Stimulated activated CD8-positive, alpha-beta memory T cell treated with anti-CD3 and anti-CD28 coated beads, Interleukin-7, amount 100 ng/mL, for 48 hours (primary cell): ENCODE measurements around the gene ANTXRL.
"Not testable (repeated sequence)": the region's sequence is repeated elsewhere in the genome, so short reads cannot be mapped to it uniquely, and the experiment has no call there.

Source experiments
- DNase-seq, 2 donors: peaks; one replicate each; pipeline ENCODE4 v3.0.0-alpha.2; 2020; ENCODE audit warnings: low read depth in 1 of 2; ENCODE audit errors: extremely low read depth in 1 of 2

The ANTXRL gene

DNA sequence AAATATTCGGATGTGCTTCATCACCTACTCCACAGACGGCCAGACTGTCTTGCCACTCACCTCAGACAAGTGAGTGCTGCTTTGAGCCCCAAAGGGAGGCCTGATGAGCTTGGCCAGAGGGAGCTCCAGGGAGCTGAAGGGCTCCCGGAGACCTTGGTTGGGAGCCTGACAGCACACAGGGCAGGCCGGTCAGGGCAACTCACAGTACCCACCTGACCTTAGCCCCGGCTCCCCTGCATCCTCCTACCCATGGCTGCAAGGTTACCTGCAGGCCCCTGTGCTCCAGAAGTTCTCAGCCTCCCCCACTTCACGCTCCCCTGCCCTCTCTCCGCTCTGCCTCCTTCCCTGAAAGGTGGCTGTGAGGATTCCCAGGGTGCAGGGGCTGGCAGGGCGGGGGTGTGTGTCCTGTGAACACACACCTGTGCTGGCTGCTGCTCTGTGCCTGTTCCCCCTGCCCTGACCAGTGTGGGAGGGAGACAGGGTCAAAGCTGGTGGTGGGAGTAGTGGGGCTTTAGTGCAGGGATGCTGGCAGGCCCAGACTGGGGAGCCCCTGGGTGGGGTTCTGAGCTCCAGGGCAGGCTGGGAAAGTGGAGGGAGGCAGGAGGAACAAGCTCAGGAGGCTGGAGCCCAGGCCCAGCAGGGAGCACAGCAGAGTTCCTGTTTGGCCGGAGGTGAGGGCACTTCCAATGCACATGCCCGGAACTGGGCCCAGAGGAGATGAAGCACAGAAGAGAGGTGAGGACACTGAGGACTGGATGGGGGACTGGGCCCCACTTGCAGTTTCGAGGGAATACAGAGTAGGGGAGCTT, 7.2 kb downstream of the ANTXRL start:
- DNase-seq: no peak

DNA sequence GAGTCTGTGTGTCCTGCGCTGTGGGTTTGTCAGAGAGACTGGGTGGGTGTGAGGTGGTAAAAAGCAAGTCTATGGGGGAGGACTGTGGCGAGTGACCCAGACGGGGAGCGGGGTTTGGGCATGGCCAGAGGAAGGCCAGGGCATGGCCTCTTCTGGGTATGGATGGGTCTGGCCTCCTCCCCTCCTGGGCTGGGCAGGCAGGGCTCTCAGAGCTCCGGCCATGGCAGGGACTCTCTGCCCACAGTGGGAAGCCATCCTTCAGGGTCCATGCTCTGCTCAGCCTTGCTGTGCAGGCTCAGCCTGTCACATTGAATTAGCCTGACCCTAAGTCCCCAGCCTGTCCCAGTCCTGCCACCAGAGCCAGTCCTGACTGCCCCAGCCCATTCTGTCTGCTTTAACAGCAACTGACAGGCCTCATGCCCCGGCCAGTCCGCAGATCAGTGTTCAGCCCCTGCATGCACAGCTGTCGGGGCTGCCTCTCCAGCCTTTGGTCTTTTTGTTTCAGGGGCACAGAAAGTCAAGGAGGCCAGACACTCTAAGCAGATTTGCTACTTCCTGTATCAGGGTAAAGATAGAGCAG, 7.9 kb downstream of the ANTXRL start:
- DNase-seq: no peak

DNA sequence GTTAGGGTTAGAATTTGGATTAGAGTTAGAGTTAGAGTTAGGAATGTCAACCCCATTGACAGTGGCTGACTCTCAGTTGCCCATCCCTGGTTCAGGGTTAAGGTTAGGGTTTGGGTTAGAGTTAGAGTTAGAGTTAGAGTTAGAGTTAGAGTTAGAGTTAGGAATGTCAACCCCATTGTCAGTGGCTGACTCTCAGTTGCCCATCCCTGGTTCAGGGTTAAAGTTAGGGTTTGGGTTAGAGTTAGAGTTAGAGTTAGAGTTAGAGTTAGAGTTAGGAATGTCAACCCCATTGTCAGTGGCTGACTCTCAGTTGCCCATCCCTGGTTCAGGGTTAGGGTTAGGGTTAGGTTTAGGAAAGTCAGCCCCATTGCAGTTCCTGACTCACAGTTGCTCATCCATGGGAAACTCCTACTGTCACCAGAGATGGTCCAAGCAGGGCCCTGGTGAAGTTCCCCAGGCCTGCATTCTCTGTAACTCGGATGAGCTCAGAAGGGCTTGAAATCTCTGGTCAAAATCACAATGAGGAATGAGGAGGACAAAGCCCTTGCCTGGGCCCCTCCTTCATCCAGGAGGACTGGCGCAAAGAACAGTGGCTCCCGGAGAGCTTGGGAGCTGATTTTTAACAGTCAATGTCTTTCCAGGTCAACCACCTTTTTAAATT, 8.7 kb downstream of the ANTXRL start:
- not testable (repeated sequence) for DNase-seq

DNA sequence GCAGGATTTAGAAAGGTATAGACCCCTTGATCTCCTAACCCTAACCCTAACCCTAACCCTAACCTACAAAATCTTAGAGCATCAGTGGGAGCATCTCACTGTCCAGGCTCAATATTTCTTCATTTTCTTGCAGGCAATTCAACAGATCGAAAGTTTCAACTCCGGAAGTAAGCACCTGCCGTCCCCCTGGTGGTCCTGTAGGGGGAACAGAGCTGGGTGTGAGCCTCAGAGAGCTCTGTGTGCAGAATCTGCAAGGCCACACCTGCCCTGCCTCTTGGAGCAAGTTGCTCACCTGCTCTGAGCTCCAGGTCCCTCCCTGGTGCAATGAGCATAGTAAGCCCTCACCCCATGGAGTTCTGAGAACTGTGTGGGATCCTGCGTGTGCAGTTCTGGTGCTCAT, 9.3 kb downstream of the ANTXRL start:
- DNase-seq: not testable (repeated sequence)

DNA sequence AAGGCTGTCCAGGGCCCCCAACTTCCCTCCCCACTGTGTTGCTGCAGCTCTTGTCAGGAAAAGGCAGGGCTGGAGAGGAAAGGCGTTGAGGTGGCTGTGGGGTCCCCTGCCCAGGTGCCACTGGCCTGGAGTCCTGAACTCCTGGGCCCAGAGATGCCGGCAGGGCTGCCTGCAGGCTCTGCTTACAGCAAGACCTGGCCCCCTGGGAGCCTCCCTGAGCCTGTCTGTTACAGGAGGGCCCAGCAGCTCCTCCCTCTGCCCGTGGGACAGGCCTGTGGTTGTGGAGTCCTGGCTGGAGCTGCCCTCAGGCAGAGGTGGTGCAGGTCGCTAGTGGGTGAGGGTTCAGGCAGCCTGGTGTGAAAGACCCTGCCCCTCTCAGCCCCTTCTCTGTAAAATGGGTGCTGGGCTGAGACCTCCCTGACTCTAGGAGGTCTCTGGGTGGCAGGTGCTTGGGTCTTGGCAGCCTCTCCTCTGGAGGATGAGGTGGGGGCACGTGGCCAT, 9.9 kb downstream of the ANTXRL start:
- DNase-seq: no peak

DNA sequence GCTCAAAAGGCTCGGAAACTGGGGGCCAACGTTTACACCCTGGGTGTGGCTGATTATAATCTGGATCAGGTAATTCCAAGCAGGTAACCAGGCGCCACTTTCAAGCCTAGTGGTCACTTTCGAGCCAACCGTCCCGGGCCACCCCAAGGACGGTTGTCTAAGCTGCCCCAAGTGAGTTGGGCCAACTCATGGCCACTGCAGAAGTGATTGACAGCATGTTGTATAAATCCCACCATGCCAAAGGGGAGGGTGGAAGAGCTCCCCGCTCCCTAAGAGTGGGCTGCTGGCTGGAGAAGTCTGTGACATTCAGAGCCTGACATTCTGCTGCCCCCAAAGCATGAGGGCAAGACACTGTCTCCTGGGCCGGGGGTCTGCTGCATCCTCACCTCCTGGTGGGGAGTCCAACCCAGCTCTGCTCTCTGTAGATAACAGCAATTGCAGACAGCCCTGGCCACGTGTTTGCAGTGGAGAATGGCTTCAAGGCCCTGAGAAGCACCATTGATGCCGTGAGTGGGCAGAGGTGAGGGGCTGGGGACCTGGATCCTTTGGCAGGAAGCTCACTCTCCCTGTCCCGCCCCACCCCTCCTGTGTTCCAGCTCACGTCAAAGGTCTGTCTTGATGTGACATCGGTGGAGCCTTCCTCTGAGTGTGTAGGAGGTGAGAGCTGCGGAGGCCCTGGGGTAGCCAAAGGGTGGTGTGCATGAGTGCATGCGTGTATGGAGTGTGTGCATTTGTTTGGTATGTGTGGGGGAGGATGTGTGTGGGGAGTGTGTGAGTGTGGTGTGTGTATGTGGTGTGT, 10.8 kb downstream of the ANTXRL start:
- DNase-seq: no peak

DNA sequence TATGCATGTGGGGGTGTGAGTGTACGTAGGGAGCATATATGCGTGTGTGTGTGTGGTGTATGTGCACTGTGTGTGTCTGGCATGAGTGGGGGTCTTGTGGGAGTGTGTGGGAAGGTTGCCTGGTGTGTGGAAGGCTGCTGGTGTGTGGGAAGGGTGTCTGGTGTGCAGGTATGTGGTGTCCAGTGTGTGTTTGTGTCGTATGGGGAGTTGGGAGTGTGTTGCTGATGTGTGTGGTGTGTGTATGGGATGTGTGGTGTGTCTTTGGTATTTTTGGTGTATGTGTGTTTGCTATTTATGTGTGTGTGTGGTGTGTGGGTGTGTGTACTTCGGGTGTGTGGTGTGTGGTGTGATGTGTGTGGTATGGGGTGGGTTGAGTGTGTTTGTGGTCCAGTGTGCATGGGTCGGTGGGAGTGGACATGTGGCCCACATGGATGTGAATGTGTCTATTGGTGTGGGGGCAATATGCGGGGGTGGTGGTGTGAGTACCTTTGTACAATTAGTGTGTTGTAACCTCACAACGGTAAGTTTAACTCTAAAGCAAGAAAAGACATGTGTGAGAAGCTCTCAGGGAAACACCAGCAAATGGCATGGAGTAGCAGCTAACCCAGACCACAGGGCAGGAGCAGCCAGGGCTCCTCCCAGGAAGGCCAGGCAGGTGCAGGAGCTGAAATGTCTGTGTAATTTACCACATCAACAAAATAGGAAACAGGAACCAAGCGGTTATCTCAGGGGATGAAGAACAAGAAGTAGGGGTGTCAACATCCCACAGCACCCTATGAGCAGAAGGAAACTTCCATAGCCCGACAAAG, 11.9 kb downstream of the ANTXRL start:
- no peak for DNase-seq

DNA sequence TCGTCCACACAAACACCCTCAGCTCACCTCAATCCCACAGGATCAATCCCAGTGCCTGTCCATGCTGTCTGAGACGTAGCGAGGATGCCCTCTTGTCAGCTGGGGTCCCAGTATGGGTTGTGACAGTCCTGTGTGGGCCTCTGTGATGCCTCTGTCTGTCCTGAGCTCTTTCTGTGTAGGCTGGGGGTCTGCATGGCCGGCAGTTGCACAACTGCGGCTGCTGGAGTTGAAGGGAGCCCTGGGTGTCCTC, 12.4 kb downstream of the ANTXRL start:
- no peak for DNase-seq

DNA sequence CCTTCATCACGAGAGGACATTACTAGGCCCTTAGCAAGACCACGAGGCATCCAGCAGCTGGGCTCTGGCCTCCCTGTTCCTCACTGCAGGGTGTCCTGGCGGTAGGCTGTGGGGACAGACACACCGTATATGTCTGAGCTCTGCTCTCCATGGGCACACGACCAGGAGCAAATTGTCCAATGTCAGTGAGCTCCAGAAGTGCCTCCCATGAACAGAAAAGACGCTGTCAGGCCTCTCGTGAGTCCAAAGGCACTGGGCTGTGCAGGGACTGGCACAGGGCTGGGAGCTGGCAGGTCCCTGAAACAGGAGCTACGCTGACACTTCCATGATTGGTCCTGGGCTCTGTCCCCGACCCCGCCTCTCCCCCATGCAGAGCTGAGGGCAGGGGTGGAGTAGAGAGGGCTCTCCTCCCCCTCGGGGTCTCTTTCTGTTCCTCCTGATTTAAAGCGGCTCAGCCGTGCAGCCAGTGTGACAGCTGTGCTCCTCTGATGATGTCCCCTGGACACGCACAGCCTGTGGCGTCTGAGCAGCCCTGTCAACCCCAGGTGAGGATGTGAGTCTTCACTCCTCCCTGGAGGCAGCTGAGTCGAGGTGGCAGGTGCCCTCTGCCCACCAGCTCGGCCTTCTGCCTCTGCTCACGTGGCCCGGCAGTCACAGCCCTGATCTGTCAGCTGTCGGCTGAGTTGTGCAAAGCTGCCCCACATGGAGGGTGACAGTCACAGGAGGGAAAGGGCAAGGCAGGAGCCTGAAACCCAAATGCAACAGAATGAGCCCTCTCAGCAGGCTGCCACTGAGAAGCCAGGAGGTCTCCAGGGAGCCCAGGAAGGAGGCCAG, 13.0 kb downstream of the ANTXRL start:
- no peak for DNase-seq

DNA sequence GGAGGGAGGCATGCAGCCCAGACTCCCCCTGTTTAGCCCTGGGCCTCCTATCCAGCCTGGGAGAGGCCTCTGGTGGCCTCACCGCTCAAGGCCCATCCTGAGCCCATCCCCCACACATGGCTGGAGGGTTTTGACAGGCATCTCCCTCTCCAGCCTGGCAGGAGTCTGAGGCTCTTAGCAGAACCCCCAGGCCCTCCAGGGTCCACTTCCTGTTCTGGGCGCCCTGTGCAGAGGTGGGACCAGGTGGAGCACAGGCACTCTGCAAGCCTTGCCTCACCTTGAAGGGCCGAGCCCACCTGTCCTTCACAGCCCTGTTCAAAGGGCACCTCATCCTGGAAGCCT, 13.5 kb downstream of the ANTXRL start:
- DNase-seq: not testable (repeated sequence)

DNA sequence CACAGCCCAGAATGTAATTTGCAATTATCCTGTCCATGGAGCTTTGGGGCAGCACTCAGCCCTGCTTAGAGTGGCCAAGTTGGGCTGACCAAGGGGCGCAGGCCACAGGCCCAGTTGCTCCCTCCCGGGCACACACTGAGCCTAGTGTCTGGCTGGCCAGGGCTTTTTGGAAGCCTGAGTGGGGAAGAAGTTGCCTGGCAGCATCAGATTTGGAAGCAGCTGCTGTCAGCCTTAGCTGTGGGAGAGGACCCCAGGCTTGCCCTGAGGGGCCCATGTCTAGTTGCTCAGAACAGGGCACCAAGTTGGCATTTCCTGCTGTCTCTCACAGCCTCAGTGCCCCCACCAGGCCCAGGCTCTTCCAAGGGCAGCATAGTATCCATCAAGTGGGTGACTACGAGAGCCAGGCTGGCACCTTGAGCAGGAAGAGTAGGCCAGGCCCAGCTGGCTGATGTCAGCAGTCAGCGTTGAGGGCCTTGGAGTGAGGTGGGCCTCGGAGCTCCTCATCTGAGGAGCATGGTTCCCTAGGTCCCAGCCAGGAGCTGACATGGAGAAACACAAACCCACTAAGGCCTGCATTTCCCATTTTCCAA, 14.4 kb downstream of the ANTXRL start:
- DNase-seq: no peak

DNA sequence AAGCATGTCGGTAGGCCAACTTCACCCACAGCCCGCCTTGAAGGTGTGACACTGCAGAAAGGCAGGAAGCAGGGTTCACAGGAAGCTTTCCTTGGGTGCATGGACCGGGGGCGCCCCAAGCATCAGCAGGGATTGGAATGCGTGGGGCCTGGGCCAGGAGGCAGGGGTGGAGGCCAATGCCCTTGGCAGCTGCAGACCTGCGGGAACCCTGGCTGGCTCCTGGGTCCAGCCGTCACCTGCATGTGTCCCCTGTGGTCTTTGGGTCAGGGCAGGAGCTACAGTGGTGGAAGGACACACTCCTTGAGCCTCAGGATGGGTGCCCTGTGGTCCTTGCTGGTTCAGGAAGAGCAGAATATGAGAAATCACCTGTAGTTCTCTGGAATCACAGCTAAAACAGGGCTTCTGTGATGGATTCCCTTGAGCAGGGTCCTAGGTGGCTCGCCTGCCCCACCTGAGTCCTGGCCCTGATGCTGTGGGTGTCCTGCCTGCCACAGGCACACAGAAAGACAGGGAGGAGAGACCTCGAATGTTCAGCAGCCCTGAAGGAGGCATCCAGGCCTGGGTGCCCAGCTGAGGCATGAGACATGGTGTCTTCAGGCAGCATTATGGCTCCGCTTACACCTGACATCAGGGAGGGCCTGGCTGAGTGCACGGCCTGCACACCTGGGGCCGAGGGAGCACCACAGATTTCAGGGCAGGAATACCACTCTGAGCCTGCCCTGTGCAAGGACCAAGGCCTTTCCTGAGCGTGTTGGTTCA, 15.1 kb downstream of the ANTXRL start:
- DNase-seq: no peak

DNA sequence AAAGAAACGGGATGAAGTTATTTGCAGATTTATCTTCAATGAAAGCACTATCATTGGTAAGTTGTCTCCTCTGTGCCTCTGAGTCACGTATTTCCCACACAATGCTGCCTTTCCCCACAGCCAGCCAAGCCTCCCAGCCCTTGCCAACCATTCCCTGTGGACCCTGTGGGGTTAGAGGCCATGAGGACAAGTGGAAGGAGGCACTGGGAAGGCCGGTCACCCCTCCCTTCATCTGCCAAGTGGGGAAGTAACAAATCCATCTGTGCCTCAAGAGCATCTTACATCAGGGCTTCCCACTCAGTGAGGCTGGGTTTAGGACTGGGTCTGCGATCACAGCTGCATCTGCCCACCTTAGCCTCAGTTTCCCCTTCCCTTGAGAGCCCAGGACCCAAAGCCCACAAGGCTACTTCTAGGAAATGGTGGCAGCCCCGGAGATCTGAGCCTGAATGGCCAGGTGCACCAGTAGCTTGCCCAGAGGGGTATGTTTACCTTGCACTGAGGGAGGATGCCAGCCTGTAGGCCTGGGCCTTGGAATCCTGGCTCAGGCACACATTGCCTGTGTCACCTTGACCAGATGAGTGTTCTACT, 16.1 kb downstream of the ANTXRL start:
- DNase-seq: not testable (repeated sequence)

DNA sequence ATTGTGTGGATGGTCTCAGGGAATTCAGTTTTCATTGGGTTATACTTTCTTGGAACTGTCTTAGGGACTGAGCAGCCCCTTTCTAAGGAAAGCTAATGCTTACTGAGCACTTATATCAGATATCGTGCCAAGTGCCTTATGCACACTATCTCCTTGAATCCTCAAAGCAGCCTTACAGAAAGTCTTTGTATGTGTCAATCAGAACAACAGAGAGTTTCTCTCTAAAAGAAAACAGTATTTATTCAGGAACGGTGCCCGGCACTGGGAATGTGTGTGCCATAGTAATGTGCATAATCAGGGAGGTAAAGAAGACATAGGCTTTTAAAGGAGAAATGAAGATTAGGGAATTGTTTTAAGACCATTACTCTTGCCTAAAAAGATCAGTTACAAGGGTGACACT, 17.3 kb downstream of the ANTXRL start:
- DNase-seq: no peak

DNA sequence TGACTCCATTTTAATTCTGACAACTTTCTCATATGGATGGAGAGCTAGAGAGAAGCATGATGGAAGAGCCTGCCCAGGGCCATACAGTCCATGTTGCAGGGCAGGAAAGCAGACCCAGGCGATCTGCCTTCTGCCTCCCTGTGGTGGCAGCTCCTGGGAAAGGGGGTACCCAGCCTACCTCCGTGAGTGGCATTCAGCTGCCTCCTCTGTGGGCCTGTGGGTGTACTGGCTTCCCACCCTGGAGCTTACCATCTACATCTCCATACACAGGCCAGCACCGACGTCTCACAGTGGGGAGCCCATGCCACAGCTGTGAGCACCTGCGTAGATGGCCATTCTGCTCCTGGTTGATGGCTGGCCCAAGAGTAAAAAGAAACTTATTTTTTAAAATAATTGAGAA, 17.9 kb downstream of the ANTXRL start:
- DNase-seq: not testable (repeated sequence)

DNA sequence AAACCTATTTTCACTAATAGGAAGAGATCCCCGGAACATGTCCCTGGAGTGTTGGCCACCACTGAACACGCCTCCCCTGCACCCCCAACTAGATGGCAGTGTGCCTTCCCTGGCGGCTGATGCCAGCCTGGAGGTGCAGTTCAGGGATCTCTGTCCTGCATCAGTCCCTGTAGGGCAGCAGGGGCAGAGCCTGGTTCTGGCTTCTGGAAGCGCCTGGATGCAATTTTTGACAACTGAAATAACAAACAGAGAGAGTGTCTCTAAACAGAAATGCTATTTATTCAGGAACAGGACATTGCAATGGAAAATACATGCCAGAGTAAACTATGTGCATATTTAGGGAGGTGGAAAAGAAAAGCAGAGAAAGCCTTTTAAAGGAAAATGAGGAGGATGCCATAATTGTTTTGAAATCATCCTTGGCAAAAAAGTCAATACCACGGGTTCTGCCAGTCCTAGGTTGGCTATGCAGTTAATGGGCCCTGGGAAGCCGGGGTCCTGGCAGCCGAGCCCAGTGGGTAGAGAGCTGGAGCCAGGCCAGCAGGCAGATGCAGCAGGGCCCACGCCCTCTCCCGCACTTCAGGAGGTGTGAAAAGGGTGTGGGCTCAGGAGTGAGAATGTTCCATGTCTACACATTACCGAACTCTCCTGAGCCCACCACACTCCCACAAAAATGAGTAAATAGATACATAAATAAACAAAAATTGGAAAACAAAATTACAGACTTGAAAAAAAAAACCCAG, 18.5 kb downstream of the ANTXRL start:
- no peak for DNase-seq

DNA sequence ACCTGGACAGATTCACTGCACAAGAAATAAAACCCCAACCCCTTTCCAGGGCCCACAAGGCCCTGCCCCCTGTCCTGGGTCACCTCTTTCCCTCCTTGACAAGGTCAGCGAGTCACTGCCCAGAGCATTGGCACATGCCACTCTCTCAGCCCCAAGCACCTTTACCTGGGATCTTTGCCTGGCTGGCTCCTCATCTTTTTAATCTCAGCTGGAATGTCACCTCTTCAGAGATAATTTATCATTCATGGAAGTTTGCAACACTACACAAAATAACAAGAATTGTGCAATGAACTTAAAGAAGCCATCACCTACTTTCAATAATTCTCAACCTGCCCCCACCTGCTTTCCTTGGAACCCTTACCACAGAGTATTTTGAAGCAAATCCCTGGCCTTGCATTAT, 19.2 kb downstream of the ANTXRL start:
- no peak for DNase-seq
